Measurements from ENCODE around the gene RGS21.

- TF ChIP-seq CTCF (conservative IDR thresholded peaks at IDR 0.05; ENCODE audit: low read depth, low read length) (no peak), EZH2phosphoT487 (IDR thresholded peaks at IDR 0.05; ENCODE audit: borderline replicate concordance, low read length) (no peak), EZH2 (IDR thresholded peaks at IDR 0.05; ENCODE audit: low read length, unreplicated experiment) (no peak)
These were observed 46.4 kb upstream of the RGS21 start for GRCh38 chr1:192270398-192270797.
